Peyer's patch (tissue), 4 donors: ENCODE data around the gene B4GALNT4.

Experiments
- POLR2A ChIP-seq, 2 donors: fragments of 450-650 bp; IDR thresholded peaks; one replicate each; pipeline ENCODE4 v1.5.1; 2017; ENCODE audit warnings: antibody characterized with exemption in 2 of 2, mild to moderate bottlenecking in 2 of 2, moderate library complexity in 2 of 2
- TF ChIP-seq, protein P1 (sequence below), 6 experiments: fragments of 450-650 bp in 4 of 6; fragments of 200-600 bp in 2 of 6; sonication (generic) in 1 of 6; IDR thresholded peaks; one replicate each; pipeline ENCODE4 v1.5.1; 2017 to 2019; ENCODE audit warnings: antibody characterized with exemption in 6 of 6, mild to moderate bottlenecking in 3 of 6, moderate library complexity in 1 of 6

DNA sequence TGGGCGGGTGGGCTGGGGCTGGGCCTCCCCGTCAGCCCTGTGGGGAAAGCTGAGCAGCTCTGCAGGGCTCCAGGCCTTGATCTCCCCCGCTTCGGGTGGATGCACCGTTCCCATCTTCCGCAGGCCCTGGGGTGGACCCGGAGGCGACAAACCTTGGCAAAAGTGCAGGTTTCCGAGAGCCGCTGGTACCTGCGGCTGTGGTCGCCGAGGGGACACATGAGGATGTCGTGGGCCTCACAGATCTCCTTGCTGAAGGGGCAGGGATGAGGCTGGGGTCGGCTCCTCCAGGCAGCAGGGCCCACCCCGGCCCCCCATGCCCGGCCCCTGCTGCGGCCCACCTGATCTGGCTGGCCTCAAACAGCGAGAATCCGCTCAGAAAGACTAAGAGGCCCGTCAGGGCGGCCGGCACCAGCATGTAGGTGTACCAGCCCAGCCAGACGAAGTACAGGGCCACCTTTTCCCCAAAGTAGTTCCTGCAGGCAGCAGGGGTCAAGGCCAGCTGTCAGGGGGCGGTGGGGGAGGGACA, 60.7 kb downstream of the B4GALNT4 start:
- no peak for TF ChIP-seq POLR2A (IDR thresholded peaks at IDR 0.05)
- TF ChIP-seq, protein P1, sequence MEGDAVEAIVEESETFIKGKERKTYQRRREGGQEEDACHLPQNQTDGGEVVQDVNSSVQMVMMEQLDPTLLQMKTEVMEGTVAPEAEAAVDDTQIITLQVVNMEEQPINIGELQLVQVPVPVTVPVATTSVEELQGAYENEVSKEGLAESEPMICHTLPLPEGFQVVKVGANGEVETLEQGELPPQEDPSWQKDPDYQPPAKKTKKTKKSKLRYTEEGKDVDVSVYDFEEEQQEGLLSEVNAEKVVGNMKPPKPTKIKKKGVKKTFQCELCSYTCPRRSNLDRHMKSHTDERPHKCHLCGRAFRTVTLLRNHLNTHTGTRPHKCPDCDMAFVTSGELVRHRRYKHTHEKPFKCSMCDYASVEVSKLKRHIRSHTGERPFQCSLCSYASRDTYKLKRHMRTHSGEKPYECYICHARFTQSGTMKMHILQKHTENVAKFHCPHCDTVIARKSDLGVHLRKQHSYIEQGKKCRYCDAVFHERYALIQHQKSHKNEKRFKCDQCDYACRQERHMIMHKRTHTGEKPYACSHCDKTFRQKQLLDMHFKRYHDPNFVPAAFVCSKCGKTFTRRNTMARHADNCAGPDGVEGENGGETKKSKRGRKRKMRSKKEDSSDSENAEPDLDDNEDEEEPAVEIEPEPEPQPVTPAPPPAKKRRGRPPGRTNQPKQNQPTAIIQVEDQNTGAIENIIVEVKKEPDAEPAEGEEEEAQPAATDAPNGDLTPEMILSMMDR (IDR thresholded peaks at IDR 0.05) = no peak
